ENCODE data around the gene SUN2. TPM values are rescaled to one million over a fixed set of nuclear protein-coding genes. Genes with fewer than 3 reads are reported as not detected.
A peak's percentile ranks its signal among the peaks of the same experiment; 100 is the strongest.

The SUN2 gene
- total and polyA plus RNA-seq, 9 of the 15 experiments (the other 6 are each of a cell fraction or from before 2014, with no cell fraction given), result 0.11 to 42.6 (median 16.7) TPM

DNA sequence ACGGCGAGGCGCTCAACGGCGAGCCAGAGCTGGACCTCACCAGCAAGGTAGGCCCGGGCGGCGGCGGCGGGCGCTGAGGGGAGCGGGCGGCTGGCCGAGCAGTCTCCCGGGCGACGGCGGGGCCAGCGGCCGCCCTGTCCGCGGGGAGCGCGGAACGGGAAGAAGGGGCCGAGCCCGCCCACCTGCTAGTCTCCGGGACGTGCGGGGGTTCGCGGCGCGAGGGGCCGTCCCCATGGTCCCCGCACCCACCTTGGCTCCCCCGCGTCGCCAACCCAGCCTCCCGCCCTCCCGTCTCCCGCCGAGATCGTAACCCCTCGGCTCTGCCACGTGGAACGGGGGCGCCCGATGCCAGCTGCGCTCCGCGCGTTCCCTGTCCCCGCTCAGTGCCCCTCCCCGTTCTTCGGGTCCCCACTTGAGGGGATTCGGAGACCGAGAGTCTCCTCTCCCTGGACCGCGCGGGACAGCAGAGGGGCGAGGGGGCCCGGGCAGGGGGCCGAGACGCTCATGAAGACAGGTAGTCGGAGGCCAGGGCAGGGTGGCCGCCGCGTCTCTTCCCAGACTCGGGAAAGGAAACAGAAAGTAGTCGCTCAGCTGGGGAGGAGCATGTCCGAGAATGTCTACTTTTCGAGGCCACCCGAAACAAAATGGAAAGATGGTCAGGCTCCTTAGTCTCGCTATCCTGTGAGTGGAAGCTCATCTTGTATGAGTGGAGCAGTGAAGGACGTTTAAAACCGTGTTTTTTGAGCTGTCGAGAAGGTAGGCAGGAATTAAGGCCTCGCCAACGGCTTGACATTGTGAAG, 49.5 kb downstream of the SUN2 start (continued):
- TF ChIP-seq, protein P1, sequence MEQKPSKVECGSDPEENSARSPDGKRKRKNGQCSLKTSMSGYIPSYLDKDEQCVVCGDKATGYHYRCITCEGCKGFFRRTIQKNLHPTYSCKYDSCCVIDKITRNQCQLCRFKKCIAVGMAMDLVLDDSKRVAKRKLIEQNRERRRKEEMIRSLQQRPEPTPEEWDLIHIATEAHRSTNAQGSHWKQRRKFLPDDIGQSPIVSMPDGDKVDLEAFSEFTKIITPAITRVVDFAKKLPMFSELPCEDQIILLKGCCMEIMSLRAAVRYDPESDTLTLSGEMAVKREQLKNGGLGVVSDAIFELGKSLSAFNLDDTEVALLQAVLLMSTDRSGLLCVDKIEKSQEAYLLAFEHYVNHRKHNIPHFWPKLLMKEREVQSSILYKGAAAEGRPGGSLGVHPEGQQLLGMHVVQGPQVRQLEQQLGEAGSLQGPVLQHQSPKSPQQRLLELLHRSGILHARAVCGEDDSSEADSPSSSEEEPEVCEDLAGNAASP (IDR thresholded peaks at IDR 0.05), result no peak
- TF ChIP-seq DNMT1 (IDR thresholded peaks at IDR 0.05) (no peak), MAZ (CRISPR knock-in tag; conservative IDR thresholded peaks at IDR 0.05 in 1 of 2, IDR thresholded peaks at IDR 0.05 in 1 of 2) (0 out of 4 replicates have a peak, but pooled peaks of 1 of the 2 experiments have one; percentile 27), SUPT5H (IDR thresholded peaks at IDR 0.05) (0 out of 2 replicates have a peak, but pooled peaks have one; percentile 11), RBFOX2 (IDR thresholded peaks at IDR 0.05; ENCODE audit: low read depth, low read length) (peak; percentile 75), MEF2A (IDR thresholded peaks at IDR 0.05; ENCODE audit: control insufficient read depth, low read depth, low read length) (no peak), EP400 (IDR thresholded peaks at IDR 0.05) (0 out of 2 replicates have a peak, but pooled peaks have one; percentile 45), CCNT2 (IDR thresholded peaks at IDR 0.05; ENCODE audit: borderline replicate concordance, extremely low read depth, insufficient read length, low read depth, low read length) (no peak), MYC (IDR thresholded peaks at IDR 0.05; ENCODE audit: low read depth, low read length) (peak; percentile 27; the same call in 1 of the 2 replicates), MYC (CRISPR knock-in tag; IDR thresholded peaks at IDR 0.05; ENCODE audit: borderline replicate concordance, low read depth) (no peak), RBBP5 (IDR thresholded peaks at IDR 0.05; ENCODE audit: borderline replicate concordance, insufficient read depth, low read length, poor library complexity, severe bottlenecking) (peak; percentile 71)
- TF ChIP-seq, protein P2, sequence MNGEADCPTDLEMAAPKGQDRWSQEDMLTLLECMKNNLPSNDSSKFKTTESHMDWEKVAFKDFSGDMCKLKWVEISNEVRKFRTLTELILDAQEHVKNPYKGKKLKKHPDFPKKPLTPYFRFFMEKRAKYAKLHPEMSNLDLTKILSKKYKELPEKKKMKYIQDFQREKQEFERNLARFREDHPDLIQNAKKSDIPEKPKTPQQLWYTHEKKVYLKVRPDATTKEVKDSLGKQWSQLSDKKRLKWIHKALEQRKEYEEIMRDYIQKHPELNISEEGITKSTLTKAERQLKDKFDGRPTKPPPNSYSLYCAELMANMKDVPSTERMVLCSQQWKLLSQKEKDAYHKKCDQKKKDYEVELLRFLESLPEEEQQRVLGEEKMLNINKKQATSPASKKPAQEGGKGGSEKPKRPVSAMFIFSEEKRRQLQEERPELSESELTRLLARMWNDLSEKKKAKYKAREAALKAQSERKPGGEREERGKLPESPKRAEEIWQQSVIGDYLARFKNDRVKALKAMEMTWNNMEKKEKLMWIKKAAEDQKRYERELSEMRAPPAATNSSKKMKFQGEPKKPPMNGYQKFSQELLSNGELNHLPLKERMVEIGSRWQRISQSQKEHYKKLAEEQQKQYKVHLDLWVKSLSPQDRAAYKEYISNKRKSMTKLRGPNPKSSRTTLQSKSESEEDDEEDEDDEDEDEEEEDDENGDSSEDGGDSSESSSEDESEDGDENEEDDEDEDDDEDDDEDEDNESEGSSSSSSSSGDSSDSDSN (IDR thresholded peaks at IDR 0.05; ENCODE audit: borderline replicate concordance in 1 of 2, low read depth in 2 of 2, low read length in 2 of 2), result 0 out of 4 replicates have a peak, but pooled peaks have one; percentile 4 to 40
- TF ChIP-seq, protein P3, sequence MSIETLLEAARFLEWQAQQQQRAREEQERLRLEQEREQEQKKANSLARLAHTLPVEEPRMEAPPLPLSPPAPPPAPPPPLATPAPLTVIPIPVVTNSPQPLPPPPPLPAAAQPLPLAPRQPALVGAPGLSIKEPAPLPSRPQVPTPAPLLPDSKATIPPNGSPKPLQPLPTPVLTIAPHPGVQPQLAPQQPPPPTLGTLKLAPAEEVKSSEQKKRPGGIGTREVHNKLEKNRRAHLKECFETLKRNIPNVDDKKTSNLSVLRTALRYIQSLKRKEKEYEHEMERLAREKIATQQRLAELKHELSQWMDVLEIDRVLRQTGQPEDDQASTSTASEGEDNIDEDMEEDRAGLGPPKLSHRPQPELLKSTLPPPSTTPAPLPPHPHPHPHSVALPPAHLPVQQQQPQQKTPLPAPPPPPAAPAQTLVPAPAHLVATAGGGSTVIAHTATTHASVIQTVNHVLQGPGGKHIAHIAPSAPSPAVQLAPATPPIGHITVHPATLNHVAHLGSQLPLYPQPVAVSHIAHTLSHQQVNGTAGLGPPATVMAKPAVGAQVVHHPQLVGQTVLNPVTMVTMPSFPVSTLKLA (conservative IDR thresholded peaks at IDR 0.05), result peak; percentile 42 to 68; a peak in 3 of 4 replicates
- TF ChIP-seq, protein P4, sequence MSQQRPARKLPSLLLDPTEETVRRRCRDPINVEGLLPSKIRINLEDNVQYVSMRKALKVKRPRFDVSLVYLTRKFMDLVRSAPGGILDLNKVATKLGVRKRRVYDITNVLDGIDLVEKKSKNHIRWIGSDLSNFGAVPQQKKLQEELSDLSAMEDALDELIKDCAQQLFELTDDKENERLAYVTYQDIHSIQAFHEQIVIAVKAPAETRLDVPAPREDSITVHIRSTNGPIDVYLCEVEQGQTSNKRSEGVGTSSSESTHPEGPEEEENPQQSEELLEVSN (IDR thresholded peaks at IDR 0.05; ENCODE audit: borderline replicate concordance in 1 of 2, extremely low read depth in 1 of 2, insufficient read depth in 1 of 2, insufficient read length in 1 of 2, low read depth in 1 of 2, low read length in 1 of 2, poor library complexity in 1 of 2, severe bottlenecking in 1 of 2), result peak; percentile 27 to 53
